Adrenal gland (tissue), 12 donors: ENCODE measurements around the gene LCOR. TPM values are rescaled to one million over a fixed set of nuclear protein-coding genes. Genes with fewer than 3 reads are reported as not detected.

ENCODE experiments used
- DNase-seq, 7 donors: peaks; one replicate each; pipeline ENCODE4 v3.0.0-alpha.2; 2019 to 2020
- H3K27ac ChIP-seq, 5 donors: fragments of 200-600 bp; sonication (generic) in 4 of 5; 1 replicate in 3 of 5; 2 replicates in 2 of 5; pipeline versions ENCODE4 v1.5.1 to v1.8.0; 2016 to 2020; ENCODE audit warnings: mild to moderate bottlenecking in 1 of 5
- H3K27me3 ChIP-seq: fragments of 200-600 bp; 2 replicates; pipeline ENCODE4 v1.8.0; 2021
- H3K36me3 ChIP-seq, 2 donors: fragments of 200-600 bp; replicated peaks in 1 of 2; 1 replicate in 1 of 2; 2 replicates in 1 of 2; pipeline versions ENCODE4 v1.5.1 to v1.8.0; 2018 to 2022
- H3K4me1 ChIP-seq, 2 donors: fragments of 200-600 bp; replicated peaks in 1 of 2; 1 replicate in 1 of 2; 2 replicates in 1 of 2; pipeline versions ENCODE4 v1.5.1 to v1.8.0; 2018 to 2021
- H3K4me3 ChIP-seq, 4 donors: fragments of 200-600 bp; sonication (generic) in 3 of 4; one replicate each; pipeline ENCODE4 v1.5.1; 2016 to 2018
- H3K9me3 ChIP-seq, 3 donors: fragments of 200-600 bp; sonication (generic) in 1 of 3; replicated peaks in 1 of 3; 1 replicate in 2 of 3; 2 replicates in 1 of 3; pipeline versions ENCODE4 v1.5.1 to v1.8.0; 2016 to 2021
- CTCF ChIP-seq, 6 experiments: fragments of 450-650 bp in 4 of 6; fragments of 200-600 bp in 2 of 6; sonication (generic) in 1 of 6; IDR thresholded peaks; 1 replicate in 5 of 6; 2 replicates in 1 of 6; pipeline versions ENCODE4 v1.5.1 to v1.8.0; 2016 to 2021; ENCODE audit warnings: antibody characterized with exemption in 6 of 6, mild to moderate bottlenecking in 2 of 6, moderate library complexity in 1 of 6
- POLR2A ChIP-seq, 2 donors: fragments of 450-650 bp; IDR thresholded peaks; one replicate each; pipeline ENCODE4 v1.6.1; 2017; ENCODE audit warnings: antibody characterized with exemption in 2 of 2, mild to moderate bottlenecking in 2 of 2, moderate library complexity in 1 of 2
- WGBS, 4 donors: extraction: QIAGEN DNeasy Blood & Tissue Kit in 2 of 4; methylation state at CpG; one replicate each; pipeline versions ENCODE4 v1.1.5 to v1.1.7; 2013 to 2017; 5-methylcytosine and 5-hydroxymethylcytosine counted together
- intact Hi-C, 2 donors: fragments of 100-400 bp; cut with DNase I; formaldehyde crosslinking; loops; one replicate each; pipeline versions ENCODE4 v1.14.1 to v1.15.0; 2022 to 2023
- microRNA counts, 2 donors: library from miRNA; unstranded; fragments of <30 nt; microRNA quantifications; one replicate each; lab custom pipeline; 2016
- microRNA-seq, 3 donors: library from miRNA; unstranded; fragments of <30 nt; microRNA quantifications; one replicate each; pipeline ENCODE4, GENCODE V29; 2017 to 2020
- polyA plus RNA-seq, 3 donors: library from polyadenylated mRNA; stranded (reverse); fragments of 200-250 nt in 2 of 3; fragments of 350-450 nt in 1 of 3; fragmentation: Illumina TruSeq in 1 of 3; extraction: RNeasy Lipid Tissue Mini Kit (QIAGEN cat#74804) in 1 of 3; gene quantifications; one replicate each; pipeline ENCODE4 v1.2.3, GENCODE V29; 2013 to 2014
- small RNA-seq, 2 donors: library from RNA; depleted of rRNA; stranded (forward); fragments of <200 nt; gene quantifications; one replicate each; pipeline ENCODE3, GENCODE V24; 2016
- total RNA-seq, 9 donors: library from RNA; depleted of rRNA in 4 of 9; stranded (reverse); fragments of >200 nt in 4 of 9; fragments of 120-200 nt in 1 of 9; fragmentation: NEBNext Ultra II Directional in 1 of 9; extraction: Animal tissue kit (Norgen Biotek cat#: 25700) in 1 of 9; gene quantifications; one replicate each; pipeline versions ENCODE4 v1.1.0 to v1.2.4, GENCODE V29; 2013 to 2023
- donor health status: healthy with polysubstance abuse.
- donor health status: Bipolar disorder and iron deficiency.
- donor health status: DM: yes; HTN: yes; CAD: no.
- donor health status: DM: no; HTN: no; CAD: no.
- donor health status: DM: no; HTN: no; CAD: no.
- donor health status: DM: yes; HTN: yes; CAD: no.

The LCOR gene
- total and polyA plus RNA-seq, 12 donors = 1.5 to 38.4 (median 17.2) TPM

- H3K27me3 ChIP-seq = no peaks in the 10 kb centered on the region
- no peak for DNase-seq
- H3K4me1 ChIP-seq = peaks cover 0 to 8% of the 10 kb centered on the region in 2 donors
- intact Hi-C loops = no loop called here
- no peak overlapping the region for H3K27ac ChIP-seq
- WGBS, 4 donors = 80 to 85% (median 83%) methylated on average over 8 of the region's 8 CpGs
- TF ChIP-seq CTCF (IDR thresholded peaks at IDR 0.05) (no peak), POLR2A (IDR thresholded peaks at IDR 0.05) (no peak)
- no peak overlapping the region for H3K4me3 ChIP-seq
- H3K9me3 ChIP-seq = no peaks in the 10 kb centered on the region
- no peaks in the 10 kb centered on the region for H3K36me3 ChIP-seq
These were observed 208.6 kb downstream of the LCOR start for GRCh38 chr10:97040706-97041105.

- peaks cover 0 to 8% of the 10 kb centered on the region in 2 donors for H3K4me1 ChIP-seq
- no peak for DNase-seq
- 87 to 95% (median 90%) methylated on average over 5 of the region's 5 CpGs for WGBS, 4 donors
- H3K9me3 ChIP-seq = no peaks in the 10 kb centered on the region
- no peaks in the 10 kb centered on the region for H3K27me3 ChIP-seq
- intact Hi-C loops = no loop called here
- H3K4me3 ChIP-seq = no peak overlapping the region
- no peak overlapping the region for H3K27ac ChIP-seq
- no peaks in the 10 kb centered on the region for H3K36me3 ChIP-seq
- TF ChIP-seq POLR2A (IDR thresholded peaks at IDR 0.05) = no peak
- TF ChIP-seq CTCF (IDR thresholded peaks at IDR 0.05) = no peak
These were observed 210.0 kb downstream of the LCOR start for GRCh38 chr10:97042081-97042480.

- H3K36me3 ChIP-seq = no peaks in the 10 kb centered on the region
- DNase-seq = no peak
- 89 to 93% (median 92%) methylated on average over 28 to 38 of the region's 38 CpGs for WGBS, 4 donors
- H3K27ac ChIP-seq = no peak overlapping the region
- no peak overlapping the region for H3K4me3 ChIP-seq
- peaks cover 0 to 2% of the 10 kb centered on the region in 2 donors for H3K4me1 ChIP-seq
- no peaks in the 10 kb centered on the region for H3K27me3 ChIP-seq
- no peak for TF ChIP-seq CTCF (IDR thresholded peaks at IDR 0.05)
- TF ChIP-seq POLR2A (IDR thresholded peaks at IDR 0.05) = no peak
- H3K9me3 ChIP-seq = no peaks in the 10 kb centered on the region
- intact Hi-C loops = no loop called here
These were observed 210.8 kb downstream of the LCOR start for GRCh38 chr10:97042716-97043562.

GRCh38 chr10:97043563-97043855, 211.4 kb downstream of the LCOR start:
- TF ChIP-seq POLR2A (IDR thresholded peaks at IDR 0.05) (no peak), CTCF (IDR thresholded peaks at IDR 0.05) (no peak)
- no peaks in the 10 kb centered on the region for H3K27me3 ChIP-seq
- no peak overlapping the region for H3K27ac ChIP-seq
- no peak for DNase-seq
- intact Hi-C loops = no loop called here
- H3K9me3 ChIP-seq = no peaks in the 10 kb centered on the region
- H3K4me1 ChIP-seq = no peaks in the 10 kb centered on the region
- no peak overlapping the region for H3K4me3 ChIP-seq
- H3K36me3 ChIP-seq = no peaks in the 10 kb centered on the region
- 76 to 85% (median 83%) methylated on average over 7 to 14 of the region's 14 CpGs for WGBS, 4 donors

MicroRNAs encoded within 50 kb of the gene (microRNA counts, 767-probe panel; counts per million panel counts)
- 0 counts per million in 2 donors for microRNA hsa-miR-607 (lab: Ali Mortazavi, UCI)

Small RNAs within 50 kb of the gene (microRNA-seq; reads per million reads assigned to microRNA genes)
- 0 reads per million in 3 donors for gene MIR607

Small RNAs within 50 kb of the gene (small RNA-seq; reads per million reads assigned to genes)
- gene HMGN2P35 (0 reads per million in 2 donors), gene MIR607 (0 reads per million in 2 donors)

Other genes with a start within 250 kb of the LCOR start
- gene TM9SF3, start 245.3 kb upstream of the LCOR start, total RNA-seq = 100 to 1,000 TPM in 5 of 9 donors, 10 to 100 TPM in 4; 51.2 to 133 (median 114) TPM
- gene TM9SF3, start 245.3 kb upstream of the LCOR start, polyA plus RNA-seq = 100 to 1,000 TPM in 1 of 3 donors, 10 to 100 TPM in 2; 19.9 to 125 (median 24.0) TPM
- 10 to 100 TPM in 6 of 9 donors, 1 to 10 TPM in 3; 2.0 to 38.5 (median 16.2) TPM for gene PIK3AP1, start 111.8 kb upstream of the LCOR start, total RNA-seq
- gene PIK3AP1, start 111.8 kb upstream of the LCOR start, polyA plus RNA-seq = 1 to 10 TPM; 2.0 to 6.0 (median 5.8) TPM